Measurements from ENCODE around the gene UBE2H.
"Not testable (repeated sequence)": the region's sequence is repeated elsewhere in the genome, so short reads cannot be mapped to it uniquely, and the experiment has no call there.

Gene UBE2H

GRCh38 chr7:129870668-129871067, 82.1 kb downstream of the UBE2H start:
- ATAC-seq = no peak

DNA sequence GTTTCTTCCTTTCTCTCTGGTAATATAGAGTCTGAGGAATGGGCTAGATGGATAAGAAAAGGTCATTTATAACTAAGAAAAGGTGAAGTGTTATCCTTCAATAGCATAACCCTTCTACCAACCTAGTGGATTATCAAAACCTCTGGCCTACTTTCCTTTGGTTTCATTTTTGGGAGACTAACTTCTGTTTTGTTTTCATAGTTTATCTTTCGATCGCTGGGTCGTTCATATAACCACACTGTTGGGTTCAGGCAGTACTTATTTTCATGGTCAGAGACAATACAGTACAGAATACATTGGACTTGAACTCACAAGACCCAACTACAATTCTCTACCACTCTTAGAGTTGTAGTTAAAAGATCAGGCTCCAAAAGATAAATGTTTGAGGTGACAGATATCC, 86.5 kb downstream of the UBE2H start:
- ATAC-seq = no peak

DNA sequence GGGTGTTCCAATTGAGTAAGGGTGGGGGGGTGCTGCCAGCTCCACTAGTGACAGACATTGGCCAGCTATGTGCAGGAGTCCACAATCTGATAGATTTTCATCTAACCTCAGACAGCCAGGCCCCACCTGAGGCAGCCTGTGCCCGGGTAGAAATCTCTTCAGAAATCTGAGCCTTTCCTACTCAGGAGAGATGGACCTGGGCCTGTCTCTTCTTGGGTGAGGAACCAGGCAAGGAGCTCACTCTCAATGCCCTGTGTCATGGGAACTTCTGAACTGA, 86.9 kb downstream of the UBE2H start:
- no peak for ATAC-seq

GRCh38 chr7:129865093-129865924, 87.5 kb downstream of the UBE2H start:
- no peak for ATAC-seq

DNA sequence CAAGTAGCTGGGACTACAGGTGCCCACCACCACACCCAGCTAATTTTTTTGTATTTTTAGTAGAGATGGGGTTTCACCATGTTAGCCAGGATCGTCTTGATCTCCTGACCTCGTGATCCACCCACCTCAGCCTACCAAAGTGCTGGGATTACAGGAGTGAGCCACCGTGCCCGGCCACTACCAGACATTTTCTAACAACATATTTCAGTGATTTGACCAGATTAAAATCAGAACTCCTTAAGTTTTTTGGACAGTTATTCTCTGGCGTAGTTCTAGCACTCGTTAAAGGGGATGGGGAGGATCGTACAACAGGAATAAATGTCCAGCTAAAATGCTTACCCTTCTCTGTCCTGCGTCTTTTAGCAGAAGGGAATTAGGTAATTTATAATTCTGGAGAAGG, 88.1 kb downstream of the UBE2H start:
- ATAC-seq = not testable (repeated sequence)

GRCh38 chr7:129864042-129864441, 88.7 kb downstream of the UBE2H start:
- no peak for ATAC-seq

- ATAC-seq = no peak
These were observed 90.1 kb downstream of the UBE2H start for GRCh38 chr7:129862682-129863081.

- ATAC-seq = not testable (repeated sequence)
These were observed 92.0 kb downstream of the UBE2H start for GRCh38 chr7:129860784-129861183.

DNA sequence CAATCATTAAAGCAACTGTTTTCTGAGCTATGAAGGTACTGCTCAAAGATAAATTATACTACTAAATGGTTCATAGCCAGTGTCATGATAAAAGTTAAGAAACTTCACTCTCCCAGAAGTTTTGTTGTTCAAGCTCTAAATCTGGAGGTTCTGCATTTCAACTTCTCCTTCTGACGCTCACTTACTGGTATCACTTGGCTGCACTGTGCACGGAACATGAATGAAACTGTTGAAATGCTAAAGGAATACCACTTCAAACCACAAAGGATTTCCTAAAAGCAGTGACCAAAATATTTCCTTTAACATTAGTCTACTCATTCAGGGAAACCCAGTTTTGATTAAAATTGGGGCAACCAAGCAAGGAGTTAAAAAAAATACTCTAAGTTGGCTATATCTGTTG, 93.6 kb downstream of the UBE2H start:
- no peak for ATAC-seq

- no peak for ATAC-seq
These were observed 94.3 kb downstream of the UBE2H start for GRCh38 chr7:129858490-129858889.

- ATAC-seq = no peak
These were observed 95.4 kb downstream of the UBE2H start for GRCh38 chr7:129857313-129857712.

DNA sequence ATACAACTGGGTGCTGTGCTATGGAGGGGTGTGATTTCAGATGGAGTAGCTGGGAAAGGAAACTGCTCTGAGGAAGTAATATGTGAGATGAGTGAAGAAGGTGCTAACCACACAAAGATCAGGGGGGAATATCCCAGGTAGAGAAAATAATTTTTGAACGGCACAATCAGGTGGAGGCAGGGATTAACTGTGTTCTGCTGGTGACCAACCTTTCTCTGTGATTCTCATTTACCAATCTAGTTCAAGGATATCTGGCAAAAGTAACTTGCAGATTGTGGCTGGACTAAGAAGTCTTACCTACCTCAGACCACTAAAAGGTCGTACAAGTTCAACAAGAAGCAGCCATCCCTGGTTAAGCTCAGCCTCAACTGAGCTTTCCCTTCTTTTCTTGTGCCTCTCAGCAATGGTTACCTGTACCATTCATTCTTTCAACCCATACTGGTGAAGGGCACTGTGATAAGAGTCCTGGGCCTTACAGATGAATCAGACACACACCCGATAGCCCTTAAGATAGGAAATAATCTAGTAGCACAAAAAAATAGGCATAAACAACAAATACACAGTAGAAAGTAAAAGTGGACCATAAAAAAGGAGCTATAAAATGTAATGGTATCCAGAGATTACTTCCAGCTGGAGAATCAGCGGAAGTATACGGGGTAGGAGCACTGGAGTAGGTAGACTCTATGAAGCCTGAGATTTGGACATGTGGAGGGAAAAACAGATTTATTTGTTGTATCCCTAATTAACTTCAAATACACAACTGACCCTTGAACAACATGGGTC, 96.6 kb downstream of the UBE2H start:
- ATAC-seq = no peak

GRCh38 chr7:129855234-129855673, 97.5 kb downstream of the UBE2H start:
- ATAC-seq = no peak

DNA sequence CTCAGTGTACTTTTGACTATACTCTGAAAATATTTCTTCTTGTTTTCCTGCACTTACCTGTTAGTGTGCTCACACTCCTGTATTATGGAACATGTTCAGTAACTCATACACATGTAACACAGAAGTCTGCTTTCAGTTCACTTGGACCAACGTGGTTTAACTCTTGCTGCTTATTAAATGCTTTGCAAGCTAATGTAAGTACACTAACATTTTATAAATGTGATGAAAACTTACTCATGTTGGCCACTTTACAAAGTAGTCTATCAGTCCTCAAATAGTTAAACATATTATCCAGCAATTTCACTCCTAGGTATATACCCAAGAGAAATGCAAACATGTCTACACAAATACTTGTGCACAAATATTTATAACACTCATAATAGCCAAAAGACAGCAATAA, 98.4 kb downstream of the UBE2H start:
- no peak for ATAC-seq

- no peak for ATAC-seq
These were observed 99.0 kb downstream of the UBE2H start for GRCh38 chr7:129853661-129854268.

DNA sequence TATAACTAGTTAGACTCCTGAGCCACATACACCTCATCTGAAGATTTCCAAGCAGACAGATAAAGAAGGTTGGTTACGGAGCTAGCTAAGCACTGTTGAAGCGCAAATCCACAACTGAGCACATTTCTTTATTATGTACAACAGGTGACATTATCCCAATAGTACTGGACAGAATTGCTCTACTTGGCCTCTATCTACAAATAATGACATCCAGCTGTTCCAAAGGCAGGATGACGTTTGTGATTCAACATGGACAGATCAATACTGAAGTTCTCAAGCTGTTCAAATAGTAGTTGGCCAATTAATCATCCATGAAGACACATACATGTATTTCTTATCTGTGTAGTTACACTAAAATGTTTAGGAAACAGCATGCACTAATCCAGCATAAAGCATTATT, 101.0 kb downstream of the UBE2H start:
- ATAC-seq = no peak

GRCh38 chr7:129851174-129851573, 101.6 kb downstream of the UBE2H start:
- ATAC-seq = no peak

DNA sequence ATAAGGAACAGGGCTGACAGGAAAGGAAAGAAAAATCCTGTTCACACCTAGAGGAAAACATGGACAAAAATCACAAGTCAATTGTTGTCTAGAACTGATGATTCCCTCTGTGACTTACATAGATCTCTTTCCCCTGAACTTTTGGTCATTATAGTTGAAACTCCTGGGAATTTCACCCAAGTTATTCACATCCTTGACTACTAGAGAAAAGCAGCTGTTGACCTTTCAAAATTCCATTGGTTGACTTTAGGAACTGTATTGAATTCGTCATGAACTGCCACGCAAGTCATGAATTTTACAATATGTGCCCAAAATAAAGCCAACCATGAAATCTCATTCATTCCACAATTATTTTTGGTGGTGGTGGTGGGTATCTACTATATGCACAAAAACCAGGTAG, 104.3 kb downstream of the UBE2H start:
- no peak for ATAC-seq

DNA sequence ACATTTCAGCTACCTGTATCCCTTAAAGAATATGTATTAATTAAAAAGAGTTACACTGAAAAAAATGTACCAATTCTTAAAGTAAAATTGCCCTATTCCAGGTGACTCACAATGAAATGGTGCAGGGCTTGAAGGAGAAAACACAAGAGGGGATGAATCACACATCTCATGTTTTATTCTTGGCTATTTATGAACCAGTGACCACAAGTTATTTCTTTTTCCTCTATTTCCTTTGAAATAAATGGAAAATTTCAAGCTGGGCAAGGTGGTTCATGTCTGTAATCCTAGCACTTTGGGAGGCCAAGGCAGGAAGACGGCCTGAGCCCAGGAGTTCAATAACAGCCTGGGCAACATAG, 106.8 kb downstream of the UBE2H start:
- no peak for ATAC-seq

- no peak for ATAC-seq
These were observed 107.4 kb downstream of the UBE2H start for GRCh38 chr7:129845178-129845971.

DNA sequence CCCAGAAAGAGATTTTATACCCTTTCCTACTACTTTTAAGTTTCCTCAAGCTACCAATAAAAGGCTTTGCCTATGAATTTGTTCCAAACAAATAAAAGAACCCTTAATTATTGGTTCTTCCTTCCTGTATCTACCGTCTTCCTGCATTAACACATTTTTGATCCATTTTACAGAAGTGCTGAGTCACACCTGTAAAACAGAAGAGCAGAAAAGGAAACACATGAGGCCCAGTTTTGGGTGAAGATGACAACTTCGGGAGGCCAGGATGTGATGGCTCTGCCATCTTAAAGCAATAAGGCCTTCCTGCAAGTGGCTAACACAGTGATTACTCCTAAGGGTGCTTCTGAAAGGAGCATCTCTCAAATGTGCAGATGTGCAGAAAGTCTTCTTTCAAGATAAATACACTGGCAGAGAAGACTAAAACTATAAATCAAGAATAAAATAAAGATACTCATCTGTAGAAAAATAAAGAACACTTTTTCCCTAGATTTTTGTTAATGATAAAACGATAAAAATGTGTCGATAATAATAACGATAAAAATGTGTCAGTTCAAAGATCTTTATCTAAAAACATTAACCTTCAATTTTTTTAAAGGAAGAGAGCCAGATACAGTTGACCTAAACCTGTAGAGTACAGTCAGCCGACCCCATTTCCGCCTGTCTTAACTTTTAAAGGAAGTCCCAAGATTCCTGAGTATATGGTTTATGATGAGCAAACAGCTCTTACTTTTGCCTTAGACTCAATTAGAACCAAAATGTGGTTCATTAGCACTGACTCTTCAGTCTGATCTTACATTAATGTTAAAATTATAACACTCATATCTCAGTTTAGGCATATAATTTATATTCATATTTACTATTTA, 108.6 kb downstream of the UBE2H start:
- ATAC-seq = peak in 1 of 2 donors; percentile 43

GRCh38 chr7:129843365-129843898, 109.3 kb downstream of the UBE2H start:
- ATAC-seq = no peak

All from activated CD4-positive, CD25-positive, alpha-beta regulatory T cell treated with anti-CD3 and anti-CD28 coated beads, Interleukin-2, amount 50 U/mL, for 24 hours (primary cell).